Fibroblast of gingiva (primary cell): ENCODE data around the gene KCNJ3.

ENCODE experiments used
- DNase-seq: peaks from one replicate; pipeline ENCODE4 v3.0.0-alpha.2; 2011; ENCODE audit warnings: low read depth

KCNJ3 gene, protein sequence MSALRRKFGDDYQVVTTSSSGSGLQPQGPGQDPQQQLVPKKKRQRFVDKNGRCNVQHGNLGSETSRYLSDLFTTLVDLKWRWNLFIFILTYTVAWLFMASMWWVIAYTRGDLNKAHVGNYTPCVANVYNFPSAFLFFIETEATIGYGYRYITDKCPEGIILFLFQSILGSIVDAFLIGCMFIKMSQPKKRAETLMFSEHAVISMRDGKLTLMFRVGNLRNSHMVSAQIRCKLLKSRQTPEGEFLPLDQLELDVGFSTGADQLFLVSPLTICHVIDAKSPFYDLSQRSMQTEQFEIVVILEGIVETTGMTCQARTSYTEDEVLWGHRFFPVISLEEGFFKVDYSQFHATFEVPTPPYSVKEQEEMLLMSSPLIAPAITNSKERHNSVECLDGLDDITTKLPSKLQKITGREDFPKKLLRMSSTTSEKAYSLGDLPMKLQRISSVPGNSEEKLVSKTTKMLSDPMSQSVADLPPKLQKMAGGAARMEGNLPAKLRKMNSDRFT

DNA sequence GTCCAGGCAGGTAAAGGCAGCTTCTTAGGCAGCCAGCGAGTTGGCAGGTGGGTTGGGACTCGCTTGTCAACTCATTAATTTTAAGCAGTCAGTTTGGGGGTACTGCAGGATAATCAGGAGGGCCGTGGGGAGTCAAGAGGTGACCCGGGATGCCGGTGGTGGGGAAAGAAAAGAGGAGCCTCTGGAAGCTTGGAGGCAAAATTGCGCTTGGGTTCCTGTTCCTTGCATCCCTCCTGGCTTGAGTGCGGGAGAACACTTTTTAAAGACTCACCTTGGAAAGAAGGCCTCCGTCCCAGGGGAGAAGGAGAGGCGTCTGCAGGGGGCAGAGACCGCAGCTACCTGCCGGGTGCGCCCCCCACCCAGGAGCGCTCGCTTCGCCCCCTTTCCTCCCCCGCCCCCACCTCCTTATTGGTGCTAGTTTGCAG is at the start of gene KCNJ3:
TSS of gene KCNJ3 (plus strand) at position 400 of the 425 bp plus-strand sequence. CDS start 81 bp downstream, outside the sequence.
- no peak for DNase-seq

GRCh38 chr2:154655499-154655898 is 43.0 kb upstream of the KCNJ3 start:
- no peak for DNase-seq

- DNase-seq = no peak
These were observed 39.6 kb upstream of the KCNJ3 start for GRCh38 chr2:154658854-154659253.

- no peak for DNase-seq
These were observed 34.2 kb upstream of the KCNJ3 start for GRCh38 chr2:154664248-154664647.

DNA sequence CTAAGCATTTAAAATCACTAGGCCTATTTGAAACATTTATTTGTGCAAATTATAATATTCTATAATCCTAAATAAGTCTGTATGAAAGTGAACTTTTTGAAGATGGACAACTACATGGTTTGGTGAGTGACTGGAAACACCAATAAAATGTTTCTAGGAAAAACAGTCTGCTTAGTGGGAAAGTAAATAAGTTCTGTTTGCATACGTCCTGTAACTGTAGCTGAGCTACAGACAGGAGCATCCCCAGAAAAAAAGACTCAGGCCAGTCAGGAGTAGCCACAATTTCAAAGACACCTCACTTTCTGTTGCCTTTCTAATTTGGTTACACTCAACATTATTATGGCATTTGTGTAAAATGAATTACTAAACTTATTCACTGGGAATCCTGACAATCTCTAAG is 28.4 kb upstream of the KCNJ3 start:
- no peak for DNase-seq

GRCh38 chr2:154673694-154674093 is 24.8 kb upstream of the KCNJ3 start:
- no peak for DNase-seq

- DNase-seq = no peak
These were observed 21.1 kb upstream of the KCNJ3 start for GRCh38 chr2:154677401-154677800.

DNA sequence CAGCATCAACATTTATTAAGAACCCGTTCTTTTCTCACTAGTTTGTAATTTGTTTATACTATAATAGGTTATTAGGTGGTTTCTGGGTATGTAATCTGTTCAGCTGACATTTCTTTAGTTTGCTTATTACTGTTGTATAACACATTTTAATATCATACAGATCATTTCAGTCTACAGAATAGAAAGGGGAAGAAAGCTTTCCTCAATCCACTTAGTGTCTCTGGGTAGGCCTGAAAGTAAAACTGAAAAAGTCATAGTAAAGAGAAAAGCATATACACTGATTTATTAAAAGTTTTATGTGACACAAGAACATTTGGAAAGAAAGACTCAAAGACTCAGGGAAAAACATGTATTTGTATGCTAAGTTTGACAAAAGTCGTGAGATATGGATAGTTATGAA is 16.8 kb upstream of the KCNJ3 start:
- DNase-seq = no peak

- no peak for DNase-seq
These were observed 12.3 kb upstream of the KCNJ3 start for GRCh38 chr2:154686162-154686561.

GRCh38 chr2:154688373-154688772 is 10.1 kb upstream of the KCNJ3 start:
- DNase-seq = no peak

- no peak for DNase-seq
These were observed 9.3 kb upstream of the KCNJ3 start for GRCh38 chr2:154689158-154689557.

GRCh38 chr2:154692927-154693326 is 5.6 kb upstream of the KCNJ3 start:
- DNase-seq = no peak

- no peak for DNase-seq
These were observed 4.7 kb upstream of the KCNJ3 start for GRCh38 chr2:154693741-154694340.

DNA sequence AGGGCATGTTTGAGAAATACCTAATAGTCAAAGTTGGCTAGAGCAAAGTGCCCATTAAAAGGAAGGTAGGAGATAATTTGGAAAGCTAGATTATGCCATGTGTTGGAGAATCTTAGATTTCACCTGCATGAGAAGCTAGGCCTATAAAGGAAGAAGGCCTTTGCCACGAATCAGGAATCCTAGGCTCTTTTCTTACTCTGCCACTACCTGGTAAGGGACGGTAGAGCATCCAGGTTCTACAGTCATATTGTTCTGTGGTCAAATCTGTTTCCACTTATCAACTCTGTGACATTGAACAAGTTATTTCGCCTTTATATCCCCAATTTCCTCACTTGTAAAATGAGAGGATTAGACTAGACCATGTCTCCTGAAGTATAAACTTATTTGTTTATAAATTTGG is 3.6 kb upstream of the KCNJ3 start:
- no peak for DNase-seq

DNA sequence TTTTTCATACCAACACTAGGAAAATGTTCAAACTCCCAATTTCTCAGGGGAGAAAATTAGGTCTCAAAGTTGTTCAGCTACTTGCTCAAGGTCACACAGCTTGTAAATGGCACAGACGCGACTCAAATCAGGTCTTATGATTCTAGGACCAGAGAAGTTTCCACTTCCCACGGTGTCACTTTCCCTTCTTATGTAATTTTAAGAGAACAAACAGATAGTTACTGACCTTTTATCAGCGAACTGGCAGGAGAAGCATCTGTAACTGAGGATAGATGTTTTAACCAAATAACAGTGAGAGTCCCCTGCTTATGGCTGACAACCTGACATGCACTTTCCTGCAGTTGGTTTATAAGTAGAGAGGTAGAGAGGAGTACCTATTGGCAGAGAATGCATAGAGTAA is 2.1 kb upstream of the KCNJ3 start:
- DNase-seq = no peak

- DNase-seq = no peak
These were observed 1.6 kb upstream of the KCNJ3 start for GRCh38 chr2:154696810-154697417.

- peak; percentile 2 for DNase-seq
These were observed 860 bp upstream of the KCNJ3 start for GRCh38 chr2:154697418-154698252.

DNA sequence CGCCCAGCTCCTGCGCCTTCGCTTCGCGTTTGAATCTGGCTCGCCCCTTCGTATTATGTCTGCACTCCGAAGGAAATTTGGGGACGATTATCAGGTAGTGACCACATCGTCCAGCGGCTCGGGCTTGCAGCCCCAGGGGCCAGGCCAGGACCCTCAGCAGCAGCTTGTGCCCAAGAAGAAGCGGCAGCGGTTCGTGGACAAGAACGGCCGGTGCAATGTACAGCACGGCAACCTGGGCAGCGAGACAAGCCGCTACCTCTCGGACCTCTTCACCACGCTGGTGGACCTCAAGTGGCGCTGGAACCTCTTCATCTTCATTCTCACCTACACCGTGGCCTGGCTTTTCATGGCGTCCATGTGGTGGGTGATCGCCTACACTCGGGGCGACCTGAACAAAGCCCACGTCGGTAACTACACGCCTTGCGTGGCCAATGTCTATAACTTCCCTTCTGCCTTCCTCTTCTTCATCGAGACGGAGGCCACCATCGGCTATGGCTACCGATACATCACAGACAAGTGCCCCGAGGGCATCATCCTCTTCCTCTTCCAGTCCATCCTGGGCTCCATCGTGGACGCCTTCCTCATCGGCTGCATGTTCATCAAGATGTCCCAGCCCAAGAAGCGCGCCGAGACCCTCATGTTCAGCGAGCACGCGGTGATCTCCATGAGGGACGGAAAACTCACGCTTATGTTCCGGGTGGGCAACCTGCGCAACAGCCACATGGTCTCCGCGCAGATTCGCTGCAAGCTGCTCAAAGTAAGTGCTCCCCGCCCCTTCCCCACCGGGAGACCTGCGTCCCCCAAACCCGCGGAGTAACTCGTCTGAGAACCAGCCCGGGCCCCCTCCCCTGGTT is 453 bp downstream of the KCNJ3 start:
- no peak for DNase-seq

- DNase-seq = no peak
These were observed 1.1 kb downstream of the KCNJ3 start for GRCh38 chr2:154699575-154699930.

DNA sequence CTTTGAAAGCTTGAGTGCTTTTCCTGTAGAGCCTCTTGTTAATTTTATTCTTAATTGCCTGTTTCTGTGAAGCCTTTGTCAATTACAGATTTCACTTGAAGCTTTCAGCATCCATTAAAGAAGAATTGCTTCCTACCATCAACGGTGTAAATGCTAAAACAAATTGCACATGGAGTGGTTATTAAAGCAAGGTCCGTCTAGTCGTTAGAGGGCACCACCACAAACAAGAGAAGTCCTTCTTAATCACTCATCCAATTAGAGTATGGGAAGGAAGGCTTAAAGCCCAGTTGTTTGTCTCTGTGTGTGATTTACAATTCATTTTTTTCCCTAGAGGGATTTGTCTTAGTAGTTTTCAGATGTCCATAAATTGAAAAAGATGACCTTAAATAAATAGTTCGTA is 1.6 kb downstream of the KCNJ3 start:
- DNase-seq = no peak

DNA sequence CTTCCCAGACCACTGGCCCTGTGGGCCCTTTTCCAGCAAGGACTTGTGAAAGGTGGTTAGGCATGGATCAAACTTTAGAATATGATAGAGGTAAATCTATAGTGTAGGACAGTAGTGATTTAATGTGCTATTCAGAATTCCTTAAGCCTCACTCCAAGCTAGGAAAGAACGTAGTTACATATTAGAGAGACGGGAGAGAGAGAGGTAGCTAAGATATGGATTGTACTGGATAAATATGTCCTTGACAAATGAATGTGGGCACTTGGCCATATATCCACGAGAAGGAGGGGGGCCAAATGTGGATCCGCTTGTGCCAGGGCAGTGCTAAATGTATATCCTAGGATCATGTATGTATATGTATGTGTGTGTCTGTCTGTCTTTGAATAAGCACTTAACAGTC is 6.5 kb downstream of the KCNJ3 start:
- DNase-seq = no peak
